Calu3 (cell line): Measurements from ENCODE around the gene EYS. TPM values are rescaled to one million over a fixed set of nuclear protein-coding genes. Genes with fewer than 3 reads are reported as not detected.

Experiments used
- BruUV-seq: library from RNA; stranded (reverse); fragments of 400-500 nt; replicated peaks from 2 replicates; lab custom pipeline; 2021; lab: Mats Ljungman, UMichigan
- CTCF ChIA-PET: fragments of 300-600 bp; sonication (Branson Sonifier 250); formaldehyde crosslinking; loops from one replicate; lab custom pipeline; 2022; ENCODE audit warnings: antibody characterized with exemption; lab: Charles Lee
- DNase-seq: peaks from one replicate; pipeline ENCODE4 v3.0.0; 2022
- H3K27ac Mint-ChIP-seq: one replicate; pipeline ENCODE4 v1.8.0; 2022; ENCODE audit warnings: mixed read lengths; ENCODE audit not compliant: unreplicated experiment
- H3K27me3 Mint-ChIP-seq: one replicate; pipeline ENCODE4 v1.8.0; 2022; ENCODE audit warnings: mixed read lengths; ENCODE audit not compliant: unreplicated experiment
- H3K36me3 Mint-ChIP-seq: one replicate; pipeline ENCODE4 v1.8.0; 2022; ENCODE audit warnings: mild to moderate bottlenecking, moderate library complexity, mixed read lengths; ENCODE audit not compliant: insufficient read depth, unreplicated experiment
- H3K4me1 Mint-ChIP-seq: one replicate; pipeline ENCODE4 v1.8.0; 2022; ENCODE audit warnings: mild to moderate bottlenecking, low read depth, mixed read lengths; ENCODE audit not compliant: unreplicated experiment
- H3K4me3 Mint-ChIP-seq: one replicate; pipeline ENCODE4 v1.8.0; 2022; ENCODE audit warnings: mild to moderate bottlenecking, low read depth, moderate library complexity, mixed read lengths; ENCODE audit not compliant: unreplicated experiment
- H3K9me3 Mint-ChIP-seq: one replicate; pipeline ENCODE4 v1.8.0; 2022; ENCODE audit warnings: low read depth, mixed read lengths; ENCODE audit not compliant: unreplicated experiment
- intact Hi-C: fragments of 100-400 bp; cut with micrococcal nuclease; formaldehyde crosslinking; loops from one replicate; pipeline ENCODE4 v1.10.0; 2022; ENCODE audit not compliant: unreplicated experiment
- total RNA-seq: library from RNA; stranded (reverse); gene quantifications from 2 replicates; pipeline ENCODE4 v1.2.3, GENCODE V29; 2022
- TF ChIP-seq, protein P1 (sequence below): fragments of 200-600 bp; IDR thresholded peaks from one replicate; pipeline ENCODE4 v1.8.0; 2022; ENCODE audit warnings: antibody characterized with exemption; ENCODE audit not compliant: unreplicated experiment

Gene EYS
- total RNA-seq, 1 experiment from 2014 or later = not detected

- CTCF ChIA-PET = no interaction called here
- TF ChIP-seq, protein P1, sequence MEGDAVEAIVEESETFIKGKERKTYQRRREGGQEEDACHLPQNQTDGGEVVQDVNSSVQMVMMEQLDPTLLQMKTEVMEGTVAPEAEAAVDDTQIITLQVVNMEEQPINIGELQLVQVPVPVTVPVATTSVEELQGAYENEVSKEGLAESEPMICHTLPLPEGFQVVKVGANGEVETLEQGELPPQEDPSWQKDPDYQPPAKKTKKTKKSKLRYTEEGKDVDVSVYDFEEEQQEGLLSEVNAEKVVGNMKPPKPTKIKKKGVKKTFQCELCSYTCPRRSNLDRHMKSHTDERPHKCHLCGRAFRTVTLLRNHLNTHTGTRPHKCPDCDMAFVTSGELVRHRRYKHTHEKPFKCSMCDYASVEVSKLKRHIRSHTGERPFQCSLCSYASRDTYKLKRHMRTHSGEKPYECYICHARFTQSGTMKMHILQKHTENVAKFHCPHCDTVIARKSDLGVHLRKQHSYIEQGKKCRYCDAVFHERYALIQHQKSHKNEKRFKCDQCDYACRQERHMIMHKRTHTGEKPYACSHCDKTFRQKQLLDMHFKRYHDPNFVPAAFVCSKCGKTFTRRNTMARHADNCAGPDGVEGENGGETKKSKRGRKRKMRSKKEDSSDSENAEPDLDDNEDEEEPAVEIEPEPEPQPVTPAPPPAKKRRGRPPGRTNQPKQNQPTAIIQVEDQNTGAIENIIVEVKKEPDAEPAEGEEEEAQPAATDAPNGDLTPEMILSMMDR = no peak
Observed at GRCh38 chr6:65468307-65468706, 238.7 kb downstream of the EYS start.

DNA sequence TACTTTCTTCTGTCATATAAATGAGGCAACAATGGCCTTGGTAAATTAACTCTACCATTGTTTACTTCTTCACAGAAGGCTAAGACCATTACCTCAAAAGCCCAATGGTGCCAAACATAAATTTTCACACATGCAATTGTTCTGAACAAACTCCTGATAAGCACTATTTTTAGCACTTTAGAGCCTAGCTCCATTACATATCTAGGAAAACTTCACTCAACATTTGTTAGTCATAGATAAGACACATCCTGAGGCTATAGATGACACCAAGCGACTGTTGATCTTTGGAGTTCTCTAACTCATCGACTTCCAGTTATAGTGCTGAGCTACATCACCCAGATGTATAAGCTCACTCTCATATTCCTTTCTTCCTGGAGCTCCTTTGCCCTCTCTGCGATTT lies 245.9 kb downstream of the EYS start:
- no peaks in the 10 kb centered on the region for H3K4me1 Mint-ChIP-seq
- CTCF ChIA-PET = no interaction called here
- DNase-seq = no peak
- H3K4me3 Mint-ChIP-seq = no peak overlapping the region
- BruUV-seq = no TSS peak
- H3K27ac Mint-ChIP-seq = no peak overlapping the region
- TF ChIP-seq, protein P1 = no peak
- H3K27me3 Mint-ChIP-seq = no peaks in the 10 kb centered on the region
- H3K9me3 Mint-ChIP-seq = peaks cover 12% of the 10 kb centered on the region
- no peaks in the 10 kb centered on the region for H3K36me3 Mint-ChIP-seq
- intact Hi-C loops = no loop called here

More at GRCh38 chr6:65468307-65468706, 238.7 kb downstream of the EYS start:
- DNase-seq = no peak
- no peak overlapping the region for H3K4me3 Mint-ChIP-seq
- H3K27me3 Mint-ChIP-seq = no peaks in the 10 kb centered on the region
- H3K9me3 Mint-ChIP-seq = peaks cover 4% of the 10 kb centered on the region
- no TSS peak for BruUV-seq
- intact Hi-C loops = no loop called here
- H3K4me1 Mint-ChIP-seq = no peaks in the 10 kb centered on the region
- H3K36me3 Mint-ChIP-seq = no peaks in the 10 kb centered on the region
- no peak overlapping the region for H3K27ac Mint-ChIP-seq

- intact Hi-C loops = no loop called here
- DNase-seq = no peak
- H3K27ac Mint-ChIP-seq = no peak overlapping the region
- TF ChIP-seq, protein P1 = no peak
- BruUV-seq = no TSS peak
- no peaks in the 10 kb centered on the region for H3K27me3 Mint-ChIP-seq
- H3K4me1 Mint-ChIP-seq = no peaks in the 10 kb centered on the region
- CTCF ChIA-PET = no interaction called here
- H3K36me3 Mint-ChIP-seq = no peaks in the 10 kb centered on the region
- peaks cover 12% of the 10 kb centered on the region for H3K9me3 Mint-ChIP-seq
- no peak overlapping the region for H3K4me3 Mint-ChIP-seq
Observed at GRCh38 chr6:65452333-65452732, 254.7 kb downstream of the EYS start.

DNA sequence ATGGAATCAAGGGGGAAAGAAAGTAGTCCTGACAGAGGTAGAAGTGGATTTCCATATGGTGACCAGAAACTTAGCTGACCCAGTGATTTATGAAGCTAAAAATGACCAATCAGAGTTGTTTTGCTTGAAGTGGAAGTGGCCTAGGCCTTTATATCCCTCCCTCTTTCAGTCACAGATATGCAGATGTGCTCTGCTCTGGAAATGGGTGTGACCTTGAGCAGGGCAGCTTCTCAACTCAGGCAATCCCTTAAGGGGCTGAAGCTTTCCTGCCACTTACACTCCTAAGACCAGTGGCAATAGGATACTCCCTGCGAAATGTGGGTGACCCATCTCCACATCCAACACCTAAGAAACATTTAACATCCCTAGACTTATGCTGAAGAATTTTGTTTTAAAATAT lies 256.6 kb downstream of the EYS start:
- intact Hi-C loops = no loop called here
- H3K9me3 Mint-ChIP-seq = peaks cover 6% of the 10 kb centered on the region
- H3K4me3 Mint-ChIP-seq = no peak overlapping the region
- H3K4me1 Mint-ChIP-seq = no peaks in the 10 kb centered on the region
- TF ChIP-seq, protein P1 = no peak
- CTCF ChIA-PET = no interaction called here
- H3K27me3 Mint-ChIP-seq = no peaks in the 10 kb centered on the region
- no peaks in the 10 kb centered on the region for H3K36me3 Mint-ChIP-seq
- no peak overlapping the region for H3K27ac Mint-ChIP-seq
- no TSS peak for BruUV-seq
- DNase-seq = no peak
